ENCODE measurements around the gene FBXW10B.
"Not testable (repeated sequence)": the region's sequence is repeated elsewhere in the genome, so short reads cannot be mapped to it uniquely, and the experiment has no call there.

DNA sequence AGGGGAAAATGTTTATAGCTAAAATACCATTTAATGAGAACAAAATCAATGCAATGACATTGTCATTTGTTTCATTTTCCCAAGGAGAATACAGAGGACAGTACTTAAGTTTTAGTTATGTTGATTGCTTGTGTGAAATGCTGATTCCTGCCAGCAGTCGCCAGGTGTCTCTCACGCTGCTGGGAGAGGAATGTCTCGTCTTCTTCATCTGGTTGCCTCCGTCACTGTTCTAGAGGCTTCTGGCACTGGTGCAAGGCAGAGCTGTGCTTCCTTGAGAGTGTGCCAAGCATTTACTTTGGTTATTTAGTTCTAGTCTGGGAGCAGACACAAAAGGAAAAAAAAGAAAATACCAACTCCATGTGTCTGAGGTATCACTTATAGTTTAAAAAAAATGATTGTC lies 45.6 kb downstream of the FBXW10B start:
- TF ChIP-seq CTCF (tag by site-specific recombination; IDR thresholded peaks at IDR 0.05); ZNF596 (tag by site-specific recombination; IDR thresholded peaks at IDR 0.05); SCRT2 (tag by site-specific recombination; IDR thresholded peaks at IDR 0.05); PBX3 (CRISPR knock-in tag; IDR thresholded peaks at IDR 0.05); ZNF335 (tag by site-specific recombination; conservative IDR thresholded peaks at IDR 0.05); ZNF792 (tag by site-specific recombination; IDR thresholded peaks at IDR 0.05); ZNF670 (tag by site-specific recombination; IDR thresholded peaks at IDR 0.05; ENCODE audit: low read depth); ZNF433 (tag by site-specific recombination; IDR thresholded peaks at IDR 0.05; ENCODE audit: low read depth): not testable (repeated sequence)

All from HEK293 (cell line).